Measurements from ENCODE around the gene SLC16A9. TPM values are rescaled to one million over a fixed set of nuclear protein-coding genes. Genes with fewer than 3 reads are reported as not detected.
A peak's percentile ranks its signal among the peaks of the same experiment; 100 is the strongest.

SLC16A9 gene
- total RNA-seq, 1 donor from 2014 or later = 1.1 TPM

GRCh38 chr10:59628965-59629364 lies 80.7 kb downstream of the SLC16A9 start:
- no peak for TF ChIP-seq CTCF (IDR thresholded peaks at IDR 0.05; ENCODE audit: borderline replicate concordance)
- no peak for DNase-seq
- Histone ChIP-seq H3K36me3 (no peaks in the 10 kb centered on the region), H3K27me3 (ENCODE audit: low read depth) (peaks cover 26% of the 10 kb centered on the region), H3K9me3 (replicated peaks) (no peaks in the 10 kb centered on the region), H3K27ac (replicated peaks) (no peak overlapping the region), H3K4me3 (no peak overlapping the region), H3K4me1 (no peaks in the 10 kb centered on the region)
- intact Hi-C loops (cut with micrococcal nuclease) = loop anchor here (5.0 kb wide), 1 partner anchor 178 kb away; no protein-coding TSS in a partner anchor

GRCh38 chr10:59628456-59628855 lies 81.2 kb downstream of the SLC16A9 start:
- Histone ChIP-seq H3K36me3 (no peaks in the 10 kb centered on the region), H3K4me1 (no peaks in the 10 kb centered on the region), H3K27me3 (ENCODE audit: low read depth) (peaks cover 26% of the 10 kb centered on the region), H3K9me3 (replicated peaks) (no peaks in the 10 kb centered on the region), H3K27ac (replicated peaks) (no peak overlapping the region), H3K4me3 (no peak overlapping the region)
- intact Hi-C loops (cut with micrococcal nuclease) = loop anchor here (5.0 kb wide), 1 partner anchor 179 kb away; no protein-coding TSS in a partner anchor
- no peak for TF ChIP-seq CTCF (IDR thresholded peaks at IDR 0.05; ENCODE audit: borderline replicate concordance)
- no peak for DNase-seq

- Histone ChIP-seq H3K36me3 (no peaks in the 10 kb centered on the region), H3K27ac (replicated peaks) (no peak overlapping the region), H3K4me1 (peaks cover 8% of the 10 kb centered on the region), H3K4me3 (no peak overlapping the region), H3K27me3 (ENCODE audit: low read depth) (peaks cover 19% of the 10 kb centered on the region), H3K9me3 (replicated peaks) (no peaks in the 10 kb centered on the region)
- DNase-seq = no peak
- no peak for TF ChIP-seq CTCF (IDR thresholded peaks at IDR 0.05; ENCODE audit: borderline replicate concordance)
- intact Hi-C loops (cut with micrococcal nuclease) = loop anchor here (5.0 kb wide), 1 partner anchor 180 kb away; no protein-coding TSS in a partner anchor
These were observed 82.2 kb downstream of the SLC16A9 start for GRCh38 chr10:59627366-59628018.

GRCh38 chr10:59626523-59626869 lies 83.2 kb downstream of the SLC16A9 start:
- Histone ChIP-seq H3K36me3 (no peaks in the 10 kb centered on the region), H3K4me1 (peaks cover 9% of the 10 kb centered on the region), H3K4me3 (no peak overlapping the region), H3K27ac (replicated peaks) (no peak overlapping the region), H3K9me3 (replicated peaks) (no peaks in the 10 kb centered on the region), H3K27me3 (ENCODE audit: low read depth) (peaks cover 13% of the 10 kb centered on the region)
- no peak for DNase-seq
- TF ChIP-seq CTCF (IDR thresholded peaks at IDR 0.05; ENCODE audit: borderline replicate concordance) = no peak
- intact Hi-C loops (cut with micrococcal nuclease) = loop anchor here (5.0 kb wide), 1 partner anchor 181 kb away; no protein-coding TSS in a partner anchor

GRCh38 chr10:59625721-59626522 lies 83.7 kb downstream of the SLC16A9 start:
- DNase-seq = no peak
- Histone ChIP-seq H3K27ac (replicated peaks) (peak overlapping the region; percentile 40), H3K4me3 (no peak overlapping the region), H3K27me3 (ENCODE audit: low read depth) (peaks cover 11% of the 10 kb centered on the region), H3K9me3 (replicated peaks) (no peaks in the 10 kb centered on the region), H3K4me1 (peaks cover 9% of the 10 kb centered on the region), H3K36me3 (no peaks in the 10 kb centered on the region)
- peak; percentile 82 for TF ChIP-seq CTCF (IDR thresholded peaks at IDR 0.05; ENCODE audit: borderline replicate concordance)
- intact Hi-C loops (cut with micrococcal nuclease) = loop anchor here (5.0 kb wide), 1 partner anchor 181 kb away; no protein-coding TSS in a partner anchor

Measured in left ventricle myocardium inferior (tissue), 1 donor.